MM.1S (cell line): ENCODE measurements around the gene NT5DC2.
A peak's percentile ranks its signal among the peaks of the same experiment; 100 is the strongest.

Experiments used
- DNase-seq: peaks from one replicate; pipeline ENCODE4 v3.0.0-alpha.2; 2015
- H2AFZ ChIP-seq: fragments of 300-600 bp; sonication (generic); 2 replicates; pipeline ENCODE4 v1.6.0; 2016; ENCODE audit warnings: antibody characterized with exemption, low read length
- H3F3A ChIP-seq: fragments of 300-600 bp; sonication (generic); 2 replicates; pipeline ENCODE4 v1.6.1; 2016; ENCODE audit warnings: mild to moderate bottlenecking, antibody characterized with exemption, low read length, moderate library complexity, mixed read lengths; ENCODE audit not compliant: insufficient read depth
- H3K27ac ChIP-seq: fragments of 300-600 bp; sonication (generic); 2 replicates; pipeline ENCODE4 v1.5.1; 2016; ENCODE audit warnings: mild to moderate bottlenecking, low read length
- H3K27me3 ChIP-seq: fragments of 300-600 bp; sonication (generic); replicated peaks from 2 replicates; pipeline ENCODE4 v1.6.0; 2016; ENCODE audit warnings: low read length; ENCODE audit not compliant: insufficient read depth
- H3K36me3 ChIP-seq: fragments of 300-600 bp; sonication (generic); replicated peaks from 2 replicates; pipeline ENCODE4 v1.6.1; 2016; ENCODE audit warnings: mild to moderate bottlenecking, low read length, mixed read lengths; ENCODE audit not compliant: insufficient read depth
- H3K4me1 ChIP-seq: fragments of 300-600 bp; sonication (generic); 2 replicates; pipeline ENCODE4 v1.6.1; 2016; ENCODE audit warnings: low read length, mixed read lengths
- H3K4me2 ChIP-seq: fragments of 300-600 bp; sonication (generic); 2 replicates; pipeline ENCODE4 v1.6.0; 2016; ENCODE audit warnings: low read depth, low read length
- H3K4me3 ChIP-seq: fragments of 300-600 bp; sonication (generic); 2 replicates; pipeline ENCODE4 v1.5.1; 2016; ENCODE audit warnings: low read length, mixed read lengths
- H3K79me2 ChIP-seq: fragments of 300-600 bp; sonication (generic); 2 replicates; pipeline ENCODE4 v1.6.1; 2016; ENCODE audit warnings: mixed run types, low read length, mixed read lengths
- H3K9ac ChIP-seq: fragments of 300-600 bp; sonication (generic); 2 replicates; pipeline ENCODE4 v1.6.1; 2016; ENCODE audit warnings: low read length, mixed read lengths
- H3K9me2 ChIP-seq: fragments of 300-600 bp; sonication (generic); replicated peaks from 2 replicates; pipeline ENCODE4 v1.6.1; 2016; ENCODE audit warnings: mild to moderate bottlenecking, low read length, mixed read lengths; ENCODE audit not compliant: insufficient read depth
- H3K9me3 ChIP-seq: fragments of 300-600 bp; sonication (generic); replicated peaks from 2 replicates; pipeline ENCODE4 v1.6.1; 2016; ENCODE audit warnings: mild to moderate bottlenecking, low read length, mixed read lengths; ENCODE audit not compliant: insufficient read depth
- H4K20me1 ChIP-seq: fragments of 300-600 bp; sonication (generic); 2 replicates; pipeline ENCODE4 v1.6.1; 2016; ENCODE audit warnings: mild to moderate bottlenecking, low read length, moderate library complexity, mixed read lengths; ENCODE audit not compliant: insufficient read depth
- CTCF ChIP-seq: fragments of 300-600 bp; sonication (generic); IDR thresholded peaks from 2 replicates; pipeline ENCODE4 v1.5.1; 2016; ENCODE audit warnings: antibody characterized with exemption, low read length, mixed read lengths
- EZH2 ChIP-seq: fragments of 300-600 bp; sonication (generic); optimal IDR thresholded peaks from 2 replicates; pipeline ENCODE3; 2017; ENCODE audit warnings: low read depth, mild to moderate bottlenecking, antibody characterized with exemption, low read length, mixed read lengths
- EZH2phosphoT487 ChIP-seq: fragments of 300-600 bp; sonication (generic); IDR thresholded peaks from 2 replicates; pipeline ENCODE4 v1.6.1; 2018; ENCODE audit warnings: antibody characterized with exemption, low read length

NT5DC2 gene

GRCh38 chr3:52537165-52537620 is 3.5 kb upstream of the NT5DC2 start:
- peak overlapping the region; percentile 87 for H3K4me2 ChIP-seq
- H3F3A ChIP-seq, result peaks cover 25% of the 10 kb centered on the region
- no peaks in the 10 kb centered on the region for H3K27me3 ChIP-seq
- H3K4me3 ChIP-seq, result peak overlapping the region; percentile 96
- no peaks in the 10 kb centered on the region; the same call in 1 of the 2 replicates for H4K20me1 ChIP-seq
- peak overlapping the region; percentile 94 for H3K9ac ChIP-seq
- no peak for DNase-seq
- no peaks in the 10 kb centered on the region for H3K9me3 ChIP-seq
- no peaks in the 10 kb centered on the region for H3K9me2 ChIP-seq
- peak overlapping the region; percentile 78 for H2AFZ ChIP-seq
- TF ChIP-seq EZH2phosphoT487, result no peak
- no peak for TF ChIP-seq CTCF
- TF ChIP-seq EZH2, result no peak
- H3K79me2 ChIP-seq, result peaks cover 57% of the 10 kb centered on the region
- H3K27ac ChIP-seq, result peak overlapping the region; percentile 72; the same call in 1 of the 2 replicates
- peaks cover 18% of the 10 kb centered on the region for H3K4me1 ChIP-seq
- H3K36me3 ChIP-seq, result peaks cover 7% of the 10 kb centered on the region; the same call in 1 of the 2 replicates

GRCh38 chr3:52536369-52537164 is 2.9 kb upstream of the NT5DC2 start, which contains the start of gene UQCC5:
UQCC5 (plus strand) TSS chr3:52536605; CDS start chr3:52536756, 151 bp downstream.
- Histone ChIP-seq H3K79me2 (peaks cover 51% of the 10 kb centered on the region), H4K20me1 (no peaks in the 10 kb centered on the region; the same call in 1 of the 2 replicates), H2AFZ (peak within 1 kb of the TSS; percentile 79), H3K9ac (peak within 1 kb of the TSS; percentile 94), H3K9me2 (no peaks in the 10 kb centered on the region), H3K4me2 (peak within 1 kb of the TSS; percentile 87), H3F3A (peaks cover 25% of the 10 kb centered on the region), H3K36me3 (peaks cover 6% of the 10 kb centered on the region; the same call in 1 of the 2 replicates), H3K4me1 (peaks cover 18% of the 10 kb centered on the region), H3K27me3 (no peaks in the 10 kb centered on the region), H3K9me3 (no peaks in the 10 kb centered on the region), H3K27ac (peak within 1 kb of the TSS; percentile 72), H3K4me3 (peak within 1 kb of the TSS; percentile 96)
- peak; percentile 99 for DNase-seq
- TF ChIP-seq EZH2 (no peak), CTCF (no peak)

- peak overlapping the region; percentile 51 for H3K4me3 ChIP-seq
- H3K9me2 ChIP-seq, result no peaks in the 10 kb centered on the region
- peaks cover 24% of the 10 kb centered on the region for H3F3A ChIP-seq
- H3K27ac ChIP-seq, result no peak overlapping the region
- H4K20me1 ChIP-seq, result no peaks in the 10 kb centered on the region; the same call in 1 of the 2 replicates
- H3K36me3 ChIP-seq, result peaks cover 4% of the 10 kb centered on the region; the same call in 1 of the 2 replicates
- peaks cover 18% of the 10 kb centered on the region for H3K4me1 ChIP-seq
- H2AFZ ChIP-seq, result peak overlapping the region; percentile 79
- H3K27me3 ChIP-seq, result no peaks in the 10 kb centered on the region
- DNase-seq, result no peak
- no peak overlapping the region for H3K9ac ChIP-seq
- peaks cover 45% of the 10 kb centered on the region for H3K79me2 ChIP-seq
- H3K9me3 ChIP-seq, result no peaks in the 10 kb centered on the region
- H3K4me2 ChIP-seq, result peak overlapping the region; percentile 80
- TF ChIP-seq EZH2, result no peak
- no peak for TF ChIP-seq EZH2phosphoT487
- no peak for TF ChIP-seq CTCF
Measured at GRCh38 chr3:52536112-52536368, 2.4 kb upstream of the NT5DC2 start.
